HS-5 (cell line): ENCODE data around the gene AMIGO2.
"Not testable (repeated sequence)": the region's sequence is repeated elsewhere in the genome, so short reads cannot be mapped to it uniquely, and the experiment has no call there.

Source experiments
- DNase-seq: peaks from one replicate; pipeline ENCODE4 v3.0.0-alpha.2; 2012; ENCODE audit warnings: low read depth

AMIGO2 gene

GRCh38 chr12:47073951-47074350 lies 5.8 kb downstream of the AMIGO2 start:
- DNase-seq: no peak

GRCh38 chr12:47071241-47071852 lies 8.4 kb downstream of the AMIGO2 start:
- DNase-seq: no peak

- DNase-seq: no peak
These were observed 9.4 kb downstream of the AMIGO2 start for GRCh38 chr12:47070310-47070709.

- DNase-seq: no peak
These were observed 11.2 kb downstream of the AMIGO2 start for GRCh38 chr12:47068539-47068938.

GRCh38 chr12:47067771-47068431 lies 11.9 kb downstream of the AMIGO2 start:
- no peak for DNase-seq

GRCh38 chr12:47067176-47067575 lies 12.6 kb downstream of the AMIGO2 start:
- no peak for DNase-seq

- DNase-seq: no peak
These were observed 13.3 kb downstream of the AMIGO2 start for GRCh38 chr12:47066278-47067025.

GRCh38 chr12:47065546-47065945 lies 14.2 kb downstream of the AMIGO2 start:
- no peak for DNase-seq

- not testable (repeated sequence) for DNase-seq
These were observed 21.1 kb downstream of the AMIGO2 start for GRCh38 chr12:47058640-47059039.

GRCh38 chr12:47056944-47057343 lies 22.8 kb downstream of the AMIGO2 start:
- DNase-seq: not testable (repeated sequence)

GRCh38 chr12:47055856-47056255 lies 23.9 kb downstream of the AMIGO2 start:
- not testable (repeated sequence) for DNase-seq

GRCh38 chr12:47054659-47055058 lies 25.1 kb downstream of the AMIGO2 start:
- no peak for DNase-seq

GRCh38 chr12:47053961-47054360 lies 25.8 kb downstream of the AMIGO2 start:
- DNase-seq: no peak

GRCh38 chr12:47052274-47052673 lies 27.5 kb downstream of the AMIGO2 start:
- no peak for DNase-seq

GRCh38 chr12:47051291-47051690 lies 28.5 kb downstream of the AMIGO2 start:
- not testable (repeated sequence) for DNase-seq

GRCh38 chr12:47048541-47048940 lies 31.2 kb downstream of the AMIGO2 start:
- no peak for DNase-seq

GRCh38 chr12:47041327-47041726 lies 38.4 kb downstream of the AMIGO2 start:
- no peak for DNase-seq

GRCh38 chr12:47039756-47040155 lies 40.0 kb downstream of the AMIGO2 start:
- no peak for DNase-seq

- no peak for DNase-seq
These were observed 40.7 kb downstream of the AMIGO2 start for GRCh38 chr12:47039079-47039478.

- no peak for DNase-seq
These were observed 41.5 kb downstream of the AMIGO2 start for GRCh38 chr12:47038270-47038748.

- DNase-seq: no peak
These were observed 44.3 kb downstream of the AMIGO2 start for GRCh38 chr12:47035484-47035883.

GRCh38 chr12:47034661-47035060 lies 45.1 kb downstream of the AMIGO2 start:
- DNase-seq: no peak
